A673 (cell line): ENCODE results near the gene CAVIN2.

Experiments
- EZH2 ChIP-seq: fragments of 200-600 bp; sonication (generic); IDR thresholded peaks from 2 replicates; pipeline ENCODE4 v1.6.1; 2017; ENCODE audit warnings: borderline replicate concordance, low read depth, mild to moderate bottlenecking, mixed read lengths, antibody characterized with exemption, low read length; ENCODE audit not compliant: poor library complexity, severe bottlenecking
- TF ChIP-seq, protein P1 (sequence below): fragments of 300-800, 200-600 bp; sonication (generic); conservative IDR thresholded peaks from 2 replicates; pipeline ENCODE4 v1.5.1; 2017; ENCODE audit warnings: low read depth, mild to moderate bottlenecking, antibody characterized with exemption, low read length, moderate library complexity, mixed read lengths

DNA sequence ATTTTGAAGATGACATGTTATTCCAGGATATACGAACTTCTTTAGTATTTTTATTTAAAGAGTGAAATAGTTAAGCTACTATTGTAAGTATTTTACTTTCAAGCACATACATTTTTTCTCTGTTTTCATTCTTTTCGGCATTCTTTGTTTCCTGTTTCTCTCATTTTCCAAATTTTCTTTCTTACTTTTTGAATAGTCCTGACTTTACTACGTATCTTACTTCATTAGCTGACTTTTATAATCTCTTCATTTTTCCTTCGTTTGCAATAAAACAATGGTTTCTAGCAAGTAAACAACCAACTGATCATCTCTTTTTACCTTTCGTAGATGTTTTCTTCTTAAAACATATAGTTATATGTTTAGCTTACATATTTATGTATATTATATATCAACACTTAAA is 11.8 kb downstream of the CAVIN2 start:
- TF ChIP-seq, protein P1, sequence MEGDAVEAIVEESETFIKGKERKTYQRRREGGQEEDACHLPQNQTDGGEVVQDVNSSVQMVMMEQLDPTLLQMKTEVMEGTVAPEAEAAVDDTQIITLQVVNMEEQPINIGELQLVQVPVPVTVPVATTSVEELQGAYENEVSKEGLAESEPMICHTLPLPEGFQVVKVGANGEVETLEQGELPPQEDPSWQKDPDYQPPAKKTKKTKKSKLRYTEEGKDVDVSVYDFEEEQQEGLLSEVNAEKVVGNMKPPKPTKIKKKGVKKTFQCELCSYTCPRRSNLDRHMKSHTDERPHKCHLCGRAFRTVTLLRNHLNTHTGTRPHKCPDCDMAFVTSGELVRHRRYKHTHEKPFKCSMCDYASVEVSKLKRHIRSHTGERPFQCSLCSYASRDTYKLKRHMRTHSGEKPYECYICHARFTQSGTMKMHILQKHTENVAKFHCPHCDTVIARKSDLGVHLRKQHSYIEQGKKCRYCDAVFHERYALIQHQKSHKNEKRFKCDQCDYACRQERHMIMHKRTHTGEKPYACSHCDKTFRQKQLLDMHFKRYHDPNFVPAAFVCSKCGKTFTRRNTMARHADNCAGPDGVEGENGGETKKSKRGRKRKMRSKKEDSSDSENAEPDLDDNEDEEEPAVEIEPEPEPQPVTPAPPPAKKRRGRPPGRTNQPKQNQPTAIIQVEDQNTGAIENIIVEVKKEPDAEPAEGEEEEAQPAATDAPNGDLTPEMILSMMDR: no peak
- TF ChIP-seq EZH2: no peak
